ENCODE measurements around the gene HTR3A.

Gene HTR3A

DNA sequence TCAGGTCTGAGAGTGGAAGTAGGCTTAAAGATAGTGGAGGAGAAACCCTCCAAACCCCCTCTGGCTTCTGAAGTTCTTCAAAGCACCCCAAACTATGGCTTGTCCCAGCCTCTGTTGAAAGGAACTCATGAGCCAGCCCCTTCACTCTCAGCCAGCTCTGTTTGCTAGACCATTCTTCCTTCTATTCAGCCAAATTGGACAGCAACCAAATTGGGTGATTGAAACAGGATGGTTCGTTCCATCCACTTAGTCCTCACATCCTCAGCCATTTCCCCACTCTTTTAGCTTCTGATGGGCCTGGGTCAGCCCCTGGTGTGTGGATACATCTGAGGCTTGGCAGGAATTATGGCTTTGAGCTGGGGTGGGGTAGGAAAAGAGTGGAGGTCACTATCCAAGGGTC is 4.5 kb downstream of the HTR3A start:
- DNase-seq (ENCODE audit: low read depth), result no peak

DNA sequence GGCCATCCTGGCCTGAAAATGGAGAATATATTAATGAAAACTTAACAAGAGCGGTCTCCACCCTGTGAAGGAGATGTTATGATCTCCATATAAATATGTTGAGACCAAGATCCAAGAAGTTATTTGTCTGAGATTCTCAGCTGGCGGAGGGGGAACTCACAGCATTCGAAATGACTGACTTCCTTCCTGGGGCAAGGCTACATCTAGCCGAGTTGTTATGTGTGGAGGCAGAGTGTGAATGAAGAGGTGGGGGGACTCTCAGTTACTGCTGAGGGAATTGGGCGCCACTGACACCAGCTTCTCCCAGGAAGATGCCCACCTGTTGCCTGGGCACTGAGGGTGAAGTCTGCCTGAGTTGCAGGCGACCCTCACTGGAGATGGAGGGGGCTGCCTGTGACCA is 5.9 kb downstream of the HTR3A start:
- no peak for DNase-seq (ENCODE audit: low read depth)

DNA sequence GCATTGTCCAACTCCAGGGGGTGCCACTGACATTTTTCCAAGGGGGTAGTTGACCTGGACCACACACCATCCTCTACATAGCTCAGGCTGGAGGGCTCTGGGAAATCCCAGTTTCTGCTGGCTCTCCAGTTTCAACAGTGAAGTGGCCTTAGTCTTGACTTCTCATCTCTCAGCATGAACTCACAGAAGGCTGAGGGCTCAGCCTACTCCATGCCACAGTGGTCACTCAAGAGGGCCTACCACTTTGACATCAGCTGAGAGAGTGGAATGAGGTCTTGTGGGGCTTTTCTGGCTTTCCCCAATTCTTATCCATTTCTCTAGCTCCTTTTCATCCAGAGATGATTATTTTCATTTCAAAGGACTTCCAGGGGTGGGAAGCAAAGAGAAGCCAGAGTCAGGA is 7.4 kb downstream of the HTR3A start:
- no peak for DNase-seq (ENCODE audit: low read depth)

DNA sequence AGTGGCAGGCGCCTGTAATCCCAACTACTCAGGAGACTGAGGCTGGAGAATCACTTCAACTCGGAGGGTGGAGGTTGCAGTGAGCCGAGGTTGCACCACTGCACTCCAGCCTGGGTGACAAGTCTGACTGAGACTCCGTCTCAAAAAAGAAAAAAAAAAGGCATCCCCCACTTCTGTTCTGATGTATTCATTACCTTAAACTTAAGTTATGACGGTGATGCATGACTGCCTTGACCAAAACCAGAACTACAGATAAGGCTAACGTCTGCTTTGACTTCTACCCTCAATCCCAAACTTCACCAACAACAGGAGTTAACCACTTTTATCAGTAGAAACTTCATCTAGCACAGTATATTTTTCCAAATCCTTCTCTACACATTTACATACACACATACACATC is 9.9 kb downstream of the HTR3A start:
- DNase-seq (ENCODE audit: low read depth), result no peak

DNA sequence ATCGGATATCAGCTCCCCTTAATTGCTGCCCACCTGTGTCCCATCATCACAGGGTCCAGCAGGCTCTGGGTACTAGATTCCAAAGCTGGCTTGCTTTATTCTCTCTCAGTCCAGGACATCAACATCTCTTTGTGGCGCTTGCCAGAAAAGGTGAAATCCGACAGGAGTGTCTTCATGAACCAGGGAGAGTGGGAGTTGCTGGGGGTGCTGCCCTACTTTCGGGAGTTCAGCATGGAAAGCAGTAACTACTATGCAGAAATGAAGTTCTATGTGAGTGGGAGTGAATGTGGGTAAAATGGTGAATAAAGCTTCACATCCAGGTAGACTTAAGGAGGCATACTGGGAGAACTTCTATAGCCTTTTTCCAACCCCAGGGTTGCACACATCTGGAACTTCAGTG is 11.0 kb downstream of the HTR3A start:
- no peak for DNase-seq (ENCODE audit: low read depth)

DNA sequence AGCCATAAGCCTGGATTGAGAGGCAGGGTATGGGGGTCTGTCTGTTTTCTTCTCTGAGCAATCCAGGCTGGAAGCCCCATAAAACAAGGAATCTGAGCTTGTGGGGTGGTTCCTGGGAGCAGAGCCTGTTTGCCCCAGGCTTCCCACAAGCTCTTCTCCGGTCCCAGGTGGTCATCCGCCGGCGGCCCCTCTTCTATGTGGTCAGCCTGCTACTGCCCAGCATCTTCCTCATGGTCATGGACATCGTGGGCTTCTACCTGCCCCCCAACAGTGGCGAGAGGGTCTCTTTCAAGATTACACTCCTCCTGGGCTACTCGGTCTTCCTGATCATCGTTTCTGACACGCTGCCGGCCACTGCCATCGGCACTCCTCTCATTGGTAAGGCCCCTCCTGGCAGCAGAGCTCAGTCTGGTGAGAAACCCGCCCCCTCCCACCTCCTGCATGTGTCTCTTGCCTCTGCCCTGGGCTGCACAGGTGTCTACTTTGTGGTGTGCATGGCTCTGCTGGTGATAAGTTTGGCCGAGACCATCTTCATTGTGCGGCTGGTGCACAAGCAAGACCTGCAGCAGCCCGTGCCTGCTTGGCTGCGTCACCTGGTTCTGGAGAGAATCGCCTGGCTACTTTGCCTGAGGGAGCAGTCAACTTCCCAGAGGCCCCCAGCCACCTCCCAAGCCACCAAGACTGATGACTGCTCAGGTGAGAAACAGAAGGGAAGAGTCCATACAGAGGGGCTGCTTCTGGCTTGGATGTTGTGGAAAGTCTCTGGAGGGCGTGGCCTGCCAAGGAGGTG is 11.6 kb downstream of the HTR3A start:
- DNase-seq (ENCODE audit: low read depth), result no peak

DNA sequence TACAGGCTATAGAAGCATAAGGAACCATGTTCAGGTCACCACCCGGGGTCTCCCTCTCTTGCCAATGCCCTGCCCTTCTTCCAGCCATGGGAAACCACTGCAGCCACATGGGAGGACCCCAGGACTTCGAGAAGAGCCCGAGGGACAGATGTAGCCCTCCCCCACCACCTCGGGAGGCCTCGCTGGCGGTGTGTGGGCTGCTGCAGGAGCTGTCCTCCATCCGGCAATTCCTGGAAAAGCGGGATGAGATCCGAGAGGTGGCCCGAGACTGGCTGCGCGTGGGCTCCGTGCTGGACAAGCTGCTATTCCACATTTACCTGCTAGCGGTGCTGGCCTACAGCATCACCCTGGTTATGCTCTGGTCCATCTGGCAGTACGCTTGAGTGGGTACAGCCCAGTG is 14.5 kb downstream of the HTR3A start:
- DNase-seq (ENCODE audit: low read depth), result no peak

DNA sequence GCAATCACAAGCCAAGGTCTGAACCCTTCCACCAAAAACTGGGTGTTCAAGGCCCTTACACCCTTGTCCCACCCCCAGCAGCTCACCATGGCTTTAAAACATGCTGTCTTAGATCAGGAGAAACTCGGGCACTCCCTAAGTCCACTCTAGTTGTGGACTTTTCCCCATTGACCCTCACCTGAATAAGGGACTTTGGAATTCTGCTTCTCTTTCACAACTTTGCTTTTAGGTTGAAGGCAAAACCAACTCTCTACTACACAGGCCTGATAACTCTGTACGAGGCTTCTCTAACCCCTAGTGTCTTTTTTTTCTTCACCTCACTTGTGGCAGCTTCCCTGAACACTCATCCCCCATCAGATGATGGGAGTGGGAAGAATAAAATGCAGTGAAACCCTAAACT is 15.0 kb downstream of the HTR3A start:
- DNase-seq (ENCODE audit: low read depth), result no peak

DNA sequence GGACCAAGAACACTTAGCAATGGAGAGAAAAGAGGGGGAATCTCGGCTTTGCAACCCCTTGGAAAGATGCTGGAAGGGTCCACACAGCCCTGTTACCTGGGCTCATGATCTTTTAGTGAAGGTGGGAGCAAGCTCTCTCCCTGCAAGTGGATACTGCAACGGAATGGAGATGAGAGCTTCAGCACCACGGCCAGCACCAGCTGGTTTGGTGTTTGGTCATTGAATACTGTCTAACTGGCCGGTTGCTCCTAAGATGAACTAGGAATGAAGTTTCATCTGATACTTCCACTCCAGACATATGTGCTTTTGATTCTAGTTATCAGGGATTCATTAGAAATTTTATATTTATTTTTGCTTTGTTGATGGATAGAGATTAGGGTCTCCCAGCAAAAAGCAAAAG is 16.3 kb downstream of the HTR3A start:
- DNase-seq (ENCODE audit: low read depth), result no peak

DNA sequence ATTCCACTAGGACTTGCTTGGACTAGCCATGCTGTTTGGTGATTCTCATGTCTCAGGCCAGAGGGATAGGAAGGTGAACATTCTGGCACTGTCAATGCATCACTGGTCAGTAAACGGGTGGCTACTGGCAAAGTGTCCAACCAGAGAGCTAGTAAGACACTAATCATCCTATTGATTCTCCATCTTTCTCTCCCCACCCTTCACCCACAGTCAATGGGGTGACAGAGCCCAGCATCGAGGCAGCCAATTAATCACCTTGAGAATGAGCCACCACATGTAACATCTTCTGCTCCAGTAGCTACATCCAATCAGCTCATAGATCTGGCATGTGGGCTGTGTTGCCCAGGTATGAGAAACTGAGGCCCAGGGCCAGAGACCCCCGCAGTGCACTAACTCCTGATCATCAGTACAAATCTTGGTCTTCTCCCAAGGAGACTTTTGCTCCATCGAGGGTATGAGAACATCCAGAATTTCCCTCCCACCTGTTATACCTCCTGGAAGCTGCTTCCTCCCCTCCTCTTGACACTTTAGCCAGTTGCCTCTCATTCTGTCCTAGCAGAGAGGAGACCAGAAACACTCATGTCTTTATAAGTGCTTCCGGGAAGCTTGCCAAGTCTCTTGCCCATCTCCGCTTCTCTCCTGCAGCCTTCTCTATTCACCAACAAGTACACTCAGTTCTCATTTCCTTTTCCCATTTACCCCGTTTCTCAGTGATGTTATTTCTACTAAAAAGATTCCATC is 17.0 kb downstream of the HTR3A start:
- DNase-seq (ENCODE audit: low read depth), result no peak

DNA sequence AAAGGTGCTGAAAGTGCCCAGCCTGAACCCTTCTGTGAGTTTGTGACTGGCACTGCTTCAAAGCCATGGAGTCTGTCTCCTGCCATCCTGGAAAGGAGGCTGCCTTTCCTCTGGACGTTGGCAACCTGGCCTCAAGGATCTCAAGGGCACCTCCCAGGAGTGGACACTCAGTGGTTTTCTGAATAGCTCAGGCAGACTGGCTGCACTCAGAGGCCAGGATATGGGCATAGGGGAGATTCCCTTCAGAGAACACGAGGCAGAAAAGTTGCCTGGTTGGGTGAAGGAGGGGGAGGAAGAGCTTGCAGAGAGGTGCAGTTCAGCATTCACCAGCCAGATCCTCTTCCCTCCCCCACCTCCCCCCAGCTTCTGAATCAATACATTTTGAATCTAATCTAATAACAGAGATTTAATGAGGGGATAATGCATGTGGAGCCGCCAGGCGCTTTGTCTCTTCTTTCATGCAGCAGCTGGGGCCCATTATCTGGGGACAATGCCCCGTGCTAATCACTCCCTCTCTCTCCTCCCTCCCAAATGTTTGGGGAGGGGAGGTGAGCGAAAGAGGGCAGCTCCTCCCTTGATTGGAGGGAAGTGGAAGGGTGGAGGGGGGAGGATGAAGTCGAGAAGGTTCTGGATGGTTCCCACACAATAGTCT is 17.7 kb downstream of the HTR3A start:
- no peak for DNase-seq (ENCODE audit: low read depth)

DNA sequence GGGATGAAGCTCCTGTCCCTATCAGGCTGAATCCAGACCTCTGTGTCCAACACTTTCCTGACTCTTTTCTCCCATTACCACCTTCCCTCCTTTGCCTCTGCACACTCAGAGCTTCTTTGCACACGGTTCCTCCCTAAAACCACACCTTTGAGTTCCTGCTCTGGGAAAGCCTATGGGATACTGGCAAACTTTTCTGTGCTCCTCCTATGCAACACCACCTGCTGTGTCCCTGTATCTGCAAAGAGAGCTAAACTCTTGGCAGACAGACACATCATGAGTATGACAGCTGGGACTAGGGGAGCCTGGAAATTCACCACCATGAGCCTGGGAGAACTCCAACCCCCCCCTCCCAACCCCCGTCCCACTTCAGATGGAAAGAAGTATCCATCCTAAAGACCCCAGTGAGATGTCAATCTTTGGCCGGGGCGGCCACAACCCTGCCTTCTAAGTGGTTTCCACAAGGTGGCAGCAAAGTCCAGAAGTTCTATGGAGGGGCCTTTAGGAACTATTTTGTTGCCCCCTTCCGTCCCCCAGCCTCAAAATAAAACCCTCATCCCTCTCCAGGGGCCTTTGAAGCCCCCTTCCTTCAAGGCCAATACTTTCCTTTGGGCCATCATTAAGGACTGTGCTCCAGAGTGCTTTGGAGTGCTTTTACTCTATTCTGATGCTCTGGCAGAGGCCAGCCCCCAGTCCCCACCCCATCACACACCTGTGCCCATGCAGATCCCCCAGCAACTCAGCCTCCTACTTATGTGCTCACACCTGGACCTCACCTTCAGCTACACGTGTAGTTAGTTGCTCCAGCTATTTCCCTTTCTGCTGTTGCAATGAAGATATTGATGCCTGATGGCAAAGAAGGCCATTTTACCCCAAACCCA is 19.4 kb downstream of the HTR3A start:
- no peak for DNase-seq (ENCODE audit: low read depth)

DNA sequence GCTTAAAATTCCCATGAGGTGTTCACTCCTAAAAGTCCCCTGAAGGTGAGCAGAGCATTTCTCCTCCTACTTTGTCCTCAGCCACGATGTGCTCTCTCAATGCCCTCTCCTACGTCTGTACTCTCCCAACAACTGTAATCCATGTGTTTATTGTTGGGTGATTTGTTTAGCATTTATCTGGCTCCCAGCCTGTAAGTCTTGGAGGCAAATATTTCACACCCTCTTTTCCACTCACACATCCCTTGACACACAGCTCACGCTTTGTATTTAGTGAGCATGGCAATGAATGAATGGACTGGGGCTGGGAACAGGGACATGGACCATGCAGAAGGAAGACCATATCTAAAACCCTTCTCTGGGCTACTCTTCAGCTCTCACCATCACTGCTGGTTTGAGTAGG is 22.6 kb downstream of the HTR3A start:
- no peak for DNase-seq (ENCODE audit: low read depth)

DNA sequence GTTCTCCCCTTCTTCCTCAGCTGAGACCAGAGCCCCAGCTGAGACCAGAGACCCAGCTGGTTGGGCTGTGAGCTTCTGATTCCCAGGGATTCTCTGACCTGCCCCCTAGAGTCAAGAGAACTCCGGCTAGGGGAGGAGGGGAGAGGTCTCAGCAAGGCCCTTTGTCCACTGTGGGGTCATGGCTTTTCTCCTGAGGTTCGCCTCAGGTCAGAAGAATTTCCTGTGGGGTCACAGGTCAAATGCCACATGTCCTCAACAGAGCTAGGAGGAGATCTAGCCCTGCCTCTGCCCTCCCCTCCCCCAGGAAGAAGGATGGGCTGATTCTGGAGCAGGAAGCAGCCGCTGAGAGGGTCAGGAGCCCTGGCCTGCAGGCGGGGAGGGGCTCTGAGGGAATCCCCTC is 23.7 kb downstream of the HTR3A start:
- no peak for DNase-seq (ENCODE audit: low read depth)

DNA sequence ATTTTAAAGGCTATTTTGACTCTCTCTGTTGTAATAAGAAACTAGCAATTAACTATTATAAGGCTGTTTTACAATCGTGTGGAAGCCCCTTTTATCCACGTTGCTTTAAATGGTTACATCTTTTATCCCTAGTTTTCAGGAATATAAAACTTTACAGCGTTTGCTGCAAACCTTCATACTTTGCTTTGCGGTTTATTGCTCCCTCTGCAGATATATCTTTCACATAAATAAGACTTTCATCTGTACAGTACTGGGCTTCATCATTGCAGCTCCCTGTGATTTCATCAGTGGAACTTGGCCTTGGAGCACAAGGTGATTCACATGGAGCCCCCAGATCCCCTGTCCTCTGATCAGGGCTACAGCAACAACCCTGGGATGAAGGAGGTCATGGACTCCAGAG is 25.6 kb downstream of the HTR3A start:
- DNase-seq (ENCODE audit: low read depth), result no peak

DNA sequence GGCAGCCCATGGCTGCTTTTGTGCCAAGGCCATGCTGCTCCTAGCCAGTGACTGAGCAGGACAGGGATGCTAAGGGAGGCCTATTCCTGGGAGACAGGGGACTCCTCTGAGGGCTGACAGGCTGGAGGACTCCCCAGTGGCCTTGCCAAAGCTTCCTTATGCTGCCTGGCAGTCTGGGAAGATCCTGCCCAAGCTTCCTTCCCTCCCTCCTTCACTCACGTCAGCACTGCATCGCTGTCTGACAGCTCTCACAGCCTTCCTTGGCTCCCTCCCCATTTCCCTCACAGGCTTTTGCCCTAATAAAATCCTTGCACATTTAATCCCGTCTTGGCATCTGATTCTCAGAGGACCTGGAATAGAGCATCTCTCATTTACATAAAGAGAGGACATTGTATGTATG is 26.5 kb downstream of the HTR3A start:
- DNase-seq (ENCODE audit: low read depth), result no peak

DNA sequence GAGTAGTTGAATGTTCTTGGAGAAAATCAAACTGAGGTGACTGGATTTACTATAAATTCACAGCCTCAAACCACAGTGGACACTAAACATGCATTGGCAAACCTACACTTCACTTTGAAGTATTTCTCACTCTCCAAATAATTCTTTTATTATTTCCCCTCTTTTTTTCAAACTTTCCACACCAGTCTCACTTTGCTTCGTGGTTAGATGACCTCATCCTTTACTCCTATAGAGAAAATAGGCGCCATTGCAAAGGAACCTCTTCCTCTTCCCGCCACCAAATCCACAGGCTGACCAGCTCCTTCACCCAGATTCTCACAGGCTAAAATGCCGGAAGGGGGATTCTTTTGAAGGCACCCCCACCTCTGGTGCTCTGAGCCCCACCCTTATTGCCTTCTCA is 33.4 kb downstream of the HTR3A start:
- no peak for DNase-seq (ENCODE audit: low read depth)

DNA sequence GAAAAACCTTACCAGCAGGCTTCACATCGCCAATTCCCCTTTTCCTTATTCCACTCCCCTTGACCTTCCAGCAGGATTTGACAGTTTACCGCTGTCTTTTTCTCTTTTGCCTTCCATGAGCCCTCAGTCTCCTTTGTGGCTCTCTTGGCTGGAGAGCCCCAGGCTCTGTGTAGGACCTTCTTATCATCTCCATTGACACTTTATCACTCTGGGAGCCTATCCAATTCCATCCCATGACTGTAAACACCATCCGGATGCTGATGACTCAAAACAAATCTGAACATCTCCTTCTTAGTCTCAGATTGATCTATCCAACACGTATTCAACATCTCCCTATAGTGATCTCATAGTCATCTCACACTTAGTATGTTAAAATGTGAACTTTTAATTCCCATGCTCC is 36.0 kb downstream of the HTR3A start:
- DNase-seq (ENCODE audit: low read depth), result no peak

DNA sequence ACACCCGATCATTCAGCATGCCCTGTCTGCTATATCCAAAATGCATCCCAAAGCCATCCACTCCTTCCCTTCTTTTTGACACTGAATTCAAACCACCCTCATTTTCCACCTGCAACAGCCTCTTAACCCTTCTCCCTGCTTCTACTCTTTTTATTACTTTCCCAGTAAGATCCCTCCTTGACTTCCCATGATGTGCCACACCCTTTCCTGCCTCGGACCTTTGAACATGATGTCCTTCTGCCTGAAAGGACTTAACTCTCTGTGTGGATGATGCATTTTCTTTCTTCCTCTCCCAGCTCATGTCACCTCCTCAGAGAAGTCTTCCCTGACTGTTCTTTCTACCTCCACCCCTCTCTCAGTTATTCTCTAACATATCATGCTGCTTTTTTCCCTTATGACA is 36.5 kb downstream of the HTR3A start:
- no peak for DNase-seq (ENCODE audit: low read depth)

DNA sequence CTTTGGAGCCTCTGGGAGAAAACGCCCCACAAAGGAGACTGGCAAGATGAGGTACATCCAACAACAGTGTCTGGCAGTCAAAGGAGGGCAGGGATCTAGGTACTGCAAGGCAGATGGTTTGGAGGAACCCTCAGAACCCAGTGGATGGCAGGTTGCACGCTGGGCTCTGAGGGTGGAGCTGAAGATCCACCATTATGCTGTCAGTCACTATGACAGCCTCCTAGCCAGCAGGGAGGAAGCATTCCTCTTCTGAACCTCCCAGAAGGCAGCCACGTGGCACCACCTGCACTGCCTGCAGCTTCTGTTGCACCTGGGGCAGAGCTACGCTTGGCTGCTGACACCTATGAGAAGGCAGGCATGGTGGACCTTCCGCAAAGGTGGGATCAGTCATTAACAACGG is 40.2 kb downstream of the HTR3A start:
- no peak for DNase-seq (ENCODE audit: low read depth)

DNA sequence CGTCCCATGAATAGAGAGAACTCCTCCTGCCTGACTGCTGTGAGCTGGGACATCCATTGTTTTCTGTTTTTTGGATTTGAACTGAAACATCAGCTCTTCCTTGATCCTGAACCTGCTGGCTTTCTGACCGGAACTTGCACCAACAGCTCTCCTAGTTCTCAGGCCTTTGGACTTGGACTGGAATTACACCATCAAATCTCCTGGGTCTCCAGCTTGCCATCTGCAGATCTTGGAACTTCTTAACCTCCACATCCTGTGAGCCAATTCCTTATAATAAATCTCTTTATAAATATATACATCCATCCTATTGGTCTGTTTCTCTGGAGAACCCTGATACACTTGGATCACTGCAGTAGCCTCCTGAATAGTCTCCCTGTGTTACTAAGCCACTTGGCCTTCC is 42.1 kb downstream of the HTR3A start:
- DNase-seq (ENCODE audit: low read depth), result no peak

DNA sequence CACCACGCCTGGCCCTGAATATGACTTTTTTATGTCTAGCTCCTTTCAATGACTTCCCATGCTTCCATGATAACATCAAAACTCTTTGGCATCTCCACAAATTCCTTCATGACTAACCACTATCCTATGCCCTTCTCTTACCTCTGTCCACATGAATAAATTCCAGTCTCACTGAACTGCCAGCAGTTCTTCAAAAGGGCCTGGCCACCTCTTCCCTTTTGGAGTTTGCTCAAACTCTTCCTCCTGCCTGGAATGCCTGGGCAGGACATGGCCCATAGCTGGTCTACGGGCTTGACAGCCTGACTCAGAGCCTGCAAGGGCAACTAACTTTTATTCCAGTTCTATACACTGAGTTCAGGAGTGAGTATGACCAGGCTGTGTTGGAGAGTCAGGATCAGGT is 42.8 kb downstream of the HTR3A start:
- DNase-seq (ENCODE audit: low read depth), result no peak
